ENCODE data around the gene PTPRT.

DNA sequence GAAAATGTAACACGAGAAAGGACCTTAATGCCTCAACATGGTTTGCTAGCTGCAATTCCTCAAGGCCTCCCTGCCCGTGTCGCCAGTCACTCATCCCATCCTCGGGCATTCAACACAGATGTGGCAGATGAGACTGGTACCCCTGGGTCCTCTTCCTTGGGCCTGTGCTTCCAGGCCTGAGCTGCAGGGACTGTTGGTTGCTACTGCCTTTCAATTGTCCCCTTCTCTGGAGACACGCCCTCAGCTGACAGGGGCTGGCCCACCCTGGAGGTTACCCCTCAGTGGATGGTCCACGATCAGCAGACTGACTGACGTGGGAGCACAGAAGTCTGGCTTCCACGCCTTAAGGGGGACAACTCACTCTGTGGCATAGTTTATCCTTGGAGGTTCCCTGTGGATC lies 1076.5 kb downstream of the PTPRT start:
- TF ChIP-seq, protein P1, sequence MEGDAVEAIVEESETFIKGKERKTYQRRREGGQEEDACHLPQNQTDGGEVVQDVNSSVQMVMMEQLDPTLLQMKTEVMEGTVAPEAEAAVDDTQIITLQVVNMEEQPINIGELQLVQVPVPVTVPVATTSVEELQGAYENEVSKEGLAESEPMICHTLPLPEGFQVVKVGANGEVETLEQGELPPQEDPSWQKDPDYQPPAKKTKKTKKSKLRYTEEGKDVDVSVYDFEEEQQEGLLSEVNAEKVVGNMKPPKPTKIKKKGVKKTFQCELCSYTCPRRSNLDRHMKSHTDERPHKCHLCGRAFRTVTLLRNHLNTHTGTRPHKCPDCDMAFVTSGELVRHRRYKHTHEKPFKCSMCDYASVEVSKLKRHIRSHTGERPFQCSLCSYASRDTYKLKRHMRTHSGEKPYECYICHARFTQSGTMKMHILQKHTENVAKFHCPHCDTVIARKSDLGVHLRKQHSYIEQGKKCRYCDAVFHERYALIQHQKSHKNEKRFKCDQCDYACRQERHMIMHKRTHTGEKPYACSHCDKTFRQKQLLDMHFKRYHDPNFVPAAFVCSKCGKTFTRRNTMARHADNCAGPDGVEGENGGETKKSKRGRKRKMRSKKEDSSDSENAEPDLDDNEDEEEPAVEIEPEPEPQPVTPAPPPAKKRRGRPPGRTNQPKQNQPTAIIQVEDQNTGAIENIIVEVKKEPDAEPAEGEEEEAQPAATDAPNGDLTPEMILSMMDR (IDR thresholded peaks at IDR 0.05; ENCODE audit: insufficient read depth, low read length, poor library complexity, severe bottlenecking) = no peak
- TF ChIP-seq EZH2phosphoT487 (conservative IDR thresholded peaks at IDR 0.05; ENCODE audit: low read length) = no peak

Measured in SU-DHL-6 (cell line).